T47D (cell line): ENCODE results near the gene CACNG8.

Experiments used
- DNase-seq, 2 experiments: peaks; one replicate each; pipeline versions ENCODE4 v3.0.0 to v3.0.0-alpha.2; 2011 to 2012; ENCODE audit warnings: low read depth in 1 of 2, low spot score in 1 of 2
- JUND ChIP-seq: IDR thresholded peaks from 2 replicates; pipeline ENCODE4 v1.6.1; 2012; ENCODE audit warnings: low read depth
- in situ Hi-C: cut with HindIII; loops from 2 replicates; pipeline ENCODE4 v1.10.0; 2016; ENCODE audit warnings: low sequenced_read_pairs, low pct_unique_long_range_greater_than_20kb

The CACNG8 gene

DNA sequence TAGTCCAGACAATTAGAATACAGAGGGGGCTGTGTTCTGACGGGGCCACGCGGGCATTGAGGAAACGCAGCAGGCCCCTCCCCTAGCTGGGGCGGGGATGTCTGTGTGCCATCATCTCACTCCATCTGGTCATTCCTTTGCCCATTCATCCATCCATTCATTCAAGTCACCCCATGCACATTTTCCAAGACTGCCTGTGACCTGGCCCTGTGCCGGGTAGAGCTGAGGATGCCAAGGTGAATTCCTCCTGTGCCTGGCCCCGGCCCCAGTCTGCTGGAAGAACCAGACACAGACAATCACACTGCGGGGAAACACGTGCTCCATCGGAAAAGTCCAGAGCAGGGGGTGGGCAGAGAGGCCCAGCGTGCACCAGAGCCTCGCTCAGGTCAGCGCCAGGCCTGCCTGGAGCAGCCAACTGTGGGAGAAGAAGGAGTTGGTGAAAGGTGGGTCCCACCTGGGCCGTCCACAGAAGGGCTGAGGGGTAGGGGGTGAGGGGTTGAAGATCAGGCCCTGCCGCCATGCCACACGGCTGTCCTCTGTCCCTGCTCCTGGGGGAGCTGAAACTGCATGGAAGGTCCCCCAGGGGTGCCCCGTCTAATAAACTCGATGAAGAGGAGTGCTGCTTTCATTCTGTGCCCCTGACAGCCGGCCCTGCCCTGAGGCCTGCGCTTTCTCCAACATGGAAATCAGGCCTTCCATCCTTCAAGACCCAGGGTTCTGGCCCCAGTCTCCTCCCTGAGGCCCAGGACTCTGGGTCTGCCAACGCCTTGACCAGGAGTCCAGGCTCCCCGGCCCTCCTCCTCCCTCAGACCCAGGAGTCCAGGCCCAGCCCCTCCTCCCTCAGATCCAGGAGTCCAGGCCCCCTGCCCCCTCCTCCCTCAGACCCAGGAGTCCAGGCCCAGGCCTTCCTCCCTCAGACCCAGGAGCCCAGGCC is 27.1 kb downstream of the CACNG8 start:
- DNase-seq = no peak
- no peak for TF ChIP-seq JUND
- in situ Hi-C loops = no loop called here

DNA sequence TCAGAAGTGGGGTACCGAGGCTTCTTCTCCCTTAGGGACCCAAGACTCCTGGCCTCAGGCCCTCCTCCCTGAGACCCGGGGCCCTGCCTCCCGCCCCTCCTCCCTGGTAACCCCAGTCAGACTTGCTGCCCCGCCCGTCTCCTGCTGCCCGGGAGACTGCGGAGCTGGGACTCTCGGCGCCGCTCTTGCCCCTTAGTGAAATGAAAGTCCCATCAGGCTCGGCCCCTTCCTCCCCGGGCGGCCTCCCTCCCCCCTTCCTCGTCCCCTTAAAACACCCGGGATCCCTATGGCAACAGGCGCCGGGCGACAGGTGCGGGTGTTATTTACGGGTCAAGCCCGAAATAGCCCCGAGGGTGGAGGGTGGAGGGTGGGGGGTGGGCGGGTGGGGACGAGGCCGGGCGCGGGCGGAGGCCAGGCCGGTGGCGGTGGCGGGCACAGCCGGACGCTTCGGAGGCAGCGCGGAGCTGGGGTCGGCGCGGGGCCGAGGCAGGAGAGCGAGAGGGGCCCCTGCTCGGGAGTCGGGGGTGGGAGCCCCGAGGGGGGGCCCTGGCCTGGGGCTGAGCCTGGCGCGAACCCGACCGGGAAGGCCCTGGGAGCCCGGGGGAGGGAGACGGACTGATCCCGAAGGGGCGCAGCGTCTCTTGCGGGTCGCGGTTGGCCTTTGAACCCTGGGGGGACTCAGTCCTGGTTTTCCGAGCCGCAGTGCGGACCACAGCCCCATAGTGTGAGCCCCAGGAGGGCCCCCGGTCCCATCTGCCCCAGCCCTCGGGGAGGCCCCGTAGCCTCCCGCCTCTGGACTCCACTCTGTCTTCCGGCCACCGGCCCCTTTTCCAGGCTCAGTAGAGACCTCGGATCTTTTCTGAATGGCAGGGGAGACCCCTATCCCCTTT is 28.7 kb downstream of the CACNG8 start, which contains the start of gene CACNG6:
Gene CACNG6 (plus strand): TSS at position 414 of the 890 bp plus-strand sequence. CDS start 1,241 bp downstream, outside the sequence.
- DNase-seq = peak; percentile 44 to 72
- no peak for TF ChIP-seq JUND
- in situ Hi-C loops = no loop called here

DNA sequence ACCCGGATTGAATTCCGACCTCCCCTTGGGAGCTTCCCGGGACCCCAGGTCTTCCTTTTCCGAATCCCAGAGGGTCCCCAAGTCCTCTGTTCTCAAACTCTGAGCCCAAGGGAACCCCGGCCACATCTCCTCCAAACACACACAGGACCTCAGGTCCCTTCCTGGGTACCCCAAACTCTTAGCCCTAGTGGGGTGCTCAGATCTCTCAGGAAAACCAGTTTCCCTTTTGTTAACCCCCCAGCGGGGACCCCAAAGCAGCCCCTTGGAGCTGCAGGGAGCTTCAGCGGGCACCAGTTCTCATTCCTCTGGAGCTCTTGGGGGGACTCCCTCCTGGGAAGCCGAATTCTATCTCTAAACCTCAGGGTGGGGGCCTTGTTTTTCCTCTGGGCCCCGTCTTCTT is 29.5 kb downstream of the CACNG8 start:
- no peak for TF ChIP-seq JUND
- in situ Hi-C loops = no loop called here
- DNase-seq = no peak

- TF ChIP-seq JUND = no peak
- in situ Hi-C loops = no loop called here
- DNase-seq = no peak
Measured at GRCh38 chr19:53992815-53993214, 30.1 kb downstream of the CACNG8 start.

- in situ Hi-C loops = no loop called here
- no peak for DNase-seq
- TF ChIP-seq JUND = no peak
Measured at GRCh38 chr19:53993448-53993847, 30.7 kb downstream of the CACNG8 start.

GRCh38 chr19:53994811-53995210 is 32.1 kb downstream of the CACNG8 start:
- no peak for TF ChIP-seq JUND
- in situ Hi-C loops = no loop called here
- DNase-seq = no peak

- in situ Hi-C loops = no loop called here
- TF ChIP-seq JUND = no peak
- no peak for DNase-seq
Measured at GRCh38 chr19:53998223-53998622, 35.5 kb downstream of the CACNG8 start.

DNA sequence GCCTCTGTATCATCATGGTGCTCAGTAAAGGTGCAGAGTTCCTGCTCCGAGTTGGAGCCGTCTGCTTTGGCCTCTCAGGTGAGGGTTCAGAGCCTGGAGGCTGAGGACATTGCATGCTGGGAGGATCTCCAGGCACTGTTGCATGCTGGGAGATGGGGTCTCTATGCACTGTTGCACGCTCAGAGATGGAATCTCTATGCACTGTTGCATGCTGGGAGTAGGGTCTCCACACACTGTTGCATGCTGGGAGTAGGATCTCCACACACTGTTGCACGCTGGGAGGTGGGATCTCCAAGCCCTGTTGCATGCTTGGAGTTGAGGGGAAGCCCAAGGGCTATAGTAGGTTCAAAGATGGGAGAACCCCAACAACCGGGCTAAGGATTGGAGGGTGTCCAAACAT is 37.0 kb downstream of the CACNG8 start:
- no peak for TF ChIP-seq JUND
- no peak for DNase-seq
- in situ Hi-C loops = no loop called here

GRCh38 chr19:54001496-54001895 is 38.8 kb downstream of the CACNG8 start:
- no peak for TF ChIP-seq JUND
- DNase-seq = no peak
- in situ Hi-C loops = no loop called here

- DNase-seq = no peak
- TF ChIP-seq JUND = no peak
- in situ Hi-C loops = no loop called here
Measured at GRCh38 chr19:54002495-54003315, 40.0 kb downstream of the CACNG8 start.

GRCh38 chr19:54009440-54009839 is 46.7 kb downstream of the CACNG8 start:
- in situ Hi-C loops = no loop called here
- no peak for DNase-seq
- no peak for TF ChIP-seq JUND

GRCh38 chr19:54010474-54010873 is 47.7 kb downstream of the CACNG8 start:
- no peak for TF ChIP-seq JUND
- no peak for DNase-seq
- in situ Hi-C loops = no loop called here
